Activated T-cell treated with anti-CD3 and anti-CD28 coated beads, Interleukin-2, amount 50 U/mL, for 72 hours (primary cell): ENCODE results near the gene UBE2QL1. TPM values are rescaled to one million over a fixed set of nuclear protein-coding genes. Genes with fewer than 3 reads are reported as not detected.

Source experiments
- ATAC-seq, 2 donors: fragments of 150-1000 bp; cut with Tn5 transposase; replicated peaks in 1 of 2; 2 replicates each; pipeline ENCODE4 v1.10.0; 2021; ENCODE audit warnings: moderate library complexity in 2 of 2, mild to moderate bottlenecking in 1 of 2
- DNase-seq, 2 donors: peaks; one replicate each; pipeline ENCODE4 v3.0.0; 2021 to 2022; ENCODE audit warnings: mixed read lengths in 1 of 2
- H3K27ac Mint-ChIP-seq: one replicate; pipeline ENCODE4 v1.8.0; 2022; ENCODE audit warnings: mild to moderate bottlenecking, moderate library complexity, mixed read lengths
- H3K27me3 Mint-ChIP-seq: one replicate; pipeline ENCODE4 v1.8.0; 2022; ENCODE audit warnings: low read depth, mixed read lengths
- H3K36me3 Mint-ChIP-seq, 2 donors: one replicate each; pipeline ENCODE4 v1.8.0; 2022; ENCODE audit warnings: mixed read lengths in 2 of 2, mild to moderate bottlenecking in 1 of 2; ENCODE audit not compliant: insufficient read depth in 2 of 2
- H3K4me1 Mint-ChIP-seq: one replicate; pipeline ENCODE4 v1.8.0; 2022; ENCODE audit warnings: low read depth, mixed read lengths
- H3K4me3 Mint-ChIP-seq, 2 donors: one replicate each; pipeline ENCODE4 v1.8.0; 2022; ENCODE audit warnings: mild to moderate bottlenecking in 2 of 2, mixed read lengths in 2 of 2, moderate library complexity in 2 of 2
- H3K9me3 Mint-ChIP-seq, 2 donors: one replicate each; pipeline ENCODE4 v1.8.0; 2022; ENCODE audit warnings: mixed read lengths in 2 of 2
- total RNA-seq, 2 donors: library from RNA; stranded (reverse); gene quantifications; one replicate each; pipeline ENCODE4 v1.2.3, GENCODE V29; 2022

UBE2QL1 gene
- total RNA-seq, 2 donors from 2014 or later = 0.19 to 0.28 TPM

DNA sequence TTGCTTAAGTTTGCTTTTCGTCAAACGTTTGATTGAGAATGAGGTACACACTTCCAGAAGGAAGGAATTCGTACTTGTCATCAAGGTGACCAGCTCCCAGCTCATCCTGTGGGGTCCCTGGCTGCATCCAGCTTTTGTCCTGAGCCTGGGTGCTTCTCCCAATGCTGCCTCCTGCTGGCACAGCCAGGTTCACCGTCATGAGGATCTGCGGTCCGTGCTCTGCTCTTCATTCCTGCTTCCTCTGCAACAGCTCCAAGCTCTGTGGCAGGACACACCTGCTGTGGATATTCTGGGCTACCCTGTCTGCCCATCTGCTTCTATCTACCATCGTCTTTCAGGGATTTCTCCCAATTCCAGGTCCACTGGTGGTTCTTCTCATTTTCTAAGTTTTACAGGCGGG lies 13.3 kb upstream of the UBE2QL1 start:
- H3K4me1 Mint-ChIP-seq = no peaks in the 10 kb centered on the region
- ATAC-seq = no peak
- H3K9me3 Mint-ChIP-seq = no peaks in the 10 kb centered on the region
- H3K36me3 Mint-ChIP-seq = no peaks in the 10 kb centered on the region
- H3K27ac Mint-ChIP-seq = no peak overlapping the region
- H3K4me3 Mint-ChIP-seq = no peak overlapping the region
- peaks cover 26% of the 10 kb centered on the region for H3K27me3 Mint-ChIP-seq
- DNase-seq = peak; percentile 5 to 10

DNA sequence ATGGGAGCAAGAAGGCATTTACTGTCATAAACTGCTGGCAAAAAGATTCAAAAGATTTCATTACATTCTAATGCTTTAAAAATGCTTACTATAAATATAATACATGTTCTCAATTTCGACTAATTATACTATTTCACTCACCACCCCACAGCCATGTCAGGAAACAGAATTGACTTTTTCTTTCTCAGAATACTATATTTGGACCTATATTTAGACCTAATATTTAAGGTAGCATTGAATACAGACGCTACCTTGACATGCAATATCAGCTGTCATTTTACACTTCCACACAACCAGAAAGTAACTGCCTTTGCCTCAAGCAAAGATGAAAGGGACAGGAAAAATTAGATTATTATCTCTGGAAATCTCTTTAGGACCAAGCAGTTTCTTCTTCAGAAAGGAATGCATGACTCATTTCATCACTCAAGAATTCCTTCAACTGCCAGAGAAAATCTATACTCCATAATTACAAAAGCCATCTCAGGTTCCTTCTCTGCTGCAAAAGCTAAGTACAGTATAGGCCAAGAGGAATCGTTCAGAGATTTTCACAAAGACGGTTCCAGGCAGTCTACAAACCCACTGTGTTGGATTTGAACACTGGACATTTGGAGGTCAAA lies 11.8 kb upstream of the UBE2QL1 start:
- H3K9me3 Mint-ChIP-seq = no peaks in the 10 kb centered on the region
- ATAC-seq = no peak

DNA sequence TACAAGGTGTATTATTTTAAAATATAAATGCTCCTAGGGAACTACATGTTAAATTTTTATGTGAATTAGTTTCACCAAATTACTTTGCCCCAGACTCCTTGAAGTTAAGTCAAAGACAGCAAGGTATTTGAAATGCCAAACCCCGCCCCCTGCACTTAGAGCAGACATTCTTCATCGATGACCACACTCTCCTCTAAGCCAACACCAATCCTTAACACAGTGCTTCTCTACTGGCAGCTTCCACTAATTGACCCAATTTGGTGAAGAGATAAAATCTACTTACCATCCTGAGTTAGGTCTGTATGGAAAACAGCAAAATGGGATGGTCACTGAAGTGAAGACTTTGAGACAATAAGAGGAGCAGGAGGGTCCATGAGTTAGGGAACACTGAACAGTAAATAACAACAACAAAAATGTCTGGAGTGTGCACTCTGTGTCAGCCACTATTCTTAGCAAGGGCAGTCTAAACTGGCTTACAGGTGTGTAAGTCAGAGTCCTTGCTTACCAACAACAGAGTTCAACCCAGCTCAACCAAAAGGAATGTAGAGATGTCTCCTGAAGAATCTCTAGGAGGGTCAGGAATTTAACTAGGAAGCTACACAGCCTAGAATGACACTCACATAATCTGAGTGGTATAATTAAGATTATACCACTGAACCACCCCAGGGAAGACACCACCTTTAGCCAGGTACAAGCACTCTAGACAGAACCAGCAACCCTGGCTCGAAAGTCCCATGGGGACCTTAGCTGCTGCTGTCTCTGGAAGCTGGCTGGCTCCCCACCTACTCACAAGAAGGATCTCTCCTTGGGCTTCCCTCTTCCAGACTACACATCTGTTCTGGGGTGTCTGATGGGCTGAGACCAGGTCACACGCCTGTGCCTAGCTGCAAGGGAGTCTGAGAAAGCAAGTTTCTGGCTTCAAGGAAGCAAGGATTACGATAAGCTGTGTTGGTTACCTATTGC lies 8.8 kb upstream of the UBE2QL1 start:
- no peak overlapping the region for H3K27ac Mint-ChIP-seq
- H3K27me3 Mint-ChIP-seq = peaks cover 44% of the 10 kb centered on the region
- H3K36me3 Mint-ChIP-seq = peaks cover 0 to 3% of the 10 kb centered on the region in 2 donors
- no peak for DNase-seq
- H3K9me3 Mint-ChIP-seq = peaks cover 0 to 6% of the 10 kb centered on the region in 2 donors
- no peak overlapping the region for H3K4me3 Mint-ChIP-seq
- no peak for ATAC-seq
- no peaks in the 10 kb centered on the region for H3K4me1 Mint-ChIP-seq

More for the DNA sequence above, 11.8 kb upstream of the UBE2QL1 start:
- Mint-ChIP-seq H3K36me3 (peaks cover 0 to 3% of the 10 kb centered on the region in 2 donors), H3K27ac (no peak overlapping the region), H3K4me3 (no peak overlapping the region), H3K27me3 (peaks cover 38% of the 10 kb centered on the region), H3K4me1 (no peaks in the 10 kb centered on the region)
- no peak for DNase-seq

DNA sequence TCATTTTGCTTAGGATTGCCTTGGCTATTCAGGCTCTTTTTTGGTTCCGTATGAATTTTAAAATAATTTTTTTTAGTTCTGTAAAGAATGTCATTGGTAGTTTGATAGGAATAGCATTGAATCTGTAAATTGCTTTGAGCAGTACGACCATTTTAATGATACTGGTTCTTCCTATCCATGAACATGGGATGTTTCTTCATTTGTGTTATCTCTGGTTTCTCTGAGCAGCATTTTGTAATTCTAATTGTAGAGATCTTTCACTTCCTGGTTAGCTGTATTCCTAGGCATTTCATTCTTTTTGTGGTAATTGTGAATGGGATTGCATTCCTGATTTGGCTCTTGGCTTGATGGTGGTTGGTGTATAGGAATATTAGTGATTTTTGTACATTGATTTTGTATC lies 6.3 kb upstream of the UBE2QL1 start:
- Mint-ChIP-seq H3K27me3 (peaks cover 44% of the 10 kb centered on the region), H3K27ac (no peak overlapping the region), H3K4me1 (no peaks in the 10 kb centered on the region), H3K9me3 (peaks cover 0 to 6% of the 10 kb centered on the region in 2 donors), H3K36me3 (peaks cover 0 to 3% of the 10 kb centered on the region in 2 donors), H3K4me3 (no peak overlapping the region)
- ATAC-seq = no peak
- DNase-seq = no peak

DNA sequence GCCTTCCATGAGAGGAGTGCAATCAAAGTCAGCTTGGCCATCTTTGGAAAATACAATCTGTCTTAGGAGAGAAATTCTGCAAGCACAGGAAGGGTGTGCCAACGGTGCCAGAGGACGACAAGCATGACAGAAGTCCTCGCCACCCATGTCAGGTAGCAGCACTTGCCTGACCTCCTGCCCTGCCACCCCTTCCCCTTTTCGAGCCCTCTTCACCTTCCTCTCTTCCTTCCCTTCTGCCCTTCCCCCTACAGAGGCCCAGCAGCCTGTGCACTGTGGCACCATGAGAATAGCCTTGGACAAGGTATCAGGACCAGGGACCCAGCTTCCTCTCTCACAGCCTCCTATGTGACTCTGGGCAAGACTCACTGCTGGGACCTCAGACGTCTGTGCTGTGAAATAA lies 5.3 kb upstream of the UBE2QL1 start:
- H3K36me3 Mint-ChIP-seq = peaks cover 0 to 3% of the 10 kb centered on the region in 2 donors
- peaks cover 44% of the 10 kb centered on the region for H3K27me3 Mint-ChIP-seq
- no peak overlapping the region for H3K27ac Mint-ChIP-seq
- H3K9me3 Mint-ChIP-seq = peaks cover 0 to 6% of the 10 kb centered on the region in 2 donors
- no peaks in the 10 kb centered on the region for H3K4me1 Mint-ChIP-seq
- no peak for ATAC-seq
- no peak overlapping the region for H3K4me3 Mint-ChIP-seq
- DNase-seq = no peak

DNA sequence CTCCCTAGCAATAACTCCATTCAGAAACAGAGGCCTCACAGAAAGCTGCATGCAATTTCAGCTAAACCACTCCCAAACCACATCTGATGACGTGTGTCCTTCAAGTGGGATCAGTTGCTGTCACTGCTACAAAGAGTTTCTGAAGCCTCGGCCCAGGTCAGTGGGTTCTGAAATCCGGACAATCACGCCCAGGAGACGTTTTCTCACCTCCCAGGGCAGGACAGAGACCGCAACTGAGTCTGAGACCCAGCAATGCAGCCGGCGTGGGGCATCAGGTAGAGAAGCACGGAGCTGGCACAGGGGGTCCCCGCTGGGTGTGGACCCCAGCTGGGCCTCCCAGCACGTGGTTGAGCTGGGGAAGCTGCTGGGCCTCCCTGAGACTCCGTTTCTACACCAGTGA lies 2.6 kb upstream of the UBE2QL1 start:
- ATAC-seq (no peak), DNase-seq (no peak)
- peaks cover 0 to 6% of the 10 kb centered on the region in 2 donors for H3K9me3 Mint-ChIP-seq
- peaks cover 55% of the 10 kb centered on the region for H3K27me3 Mint-ChIP-seq
- peaks cover 0 to 4% of the 10 kb centered on the region in 2 donors for H3K36me3 Mint-ChIP-seq
- no peak overlapping the region for H3K4me3 Mint-ChIP-seq
- H3K27ac Mint-ChIP-seq = no peak overlapping the region
- H3K4me1 Mint-ChIP-seq = peaks cover 8% of the 10 kb centered on the region

DNA sequence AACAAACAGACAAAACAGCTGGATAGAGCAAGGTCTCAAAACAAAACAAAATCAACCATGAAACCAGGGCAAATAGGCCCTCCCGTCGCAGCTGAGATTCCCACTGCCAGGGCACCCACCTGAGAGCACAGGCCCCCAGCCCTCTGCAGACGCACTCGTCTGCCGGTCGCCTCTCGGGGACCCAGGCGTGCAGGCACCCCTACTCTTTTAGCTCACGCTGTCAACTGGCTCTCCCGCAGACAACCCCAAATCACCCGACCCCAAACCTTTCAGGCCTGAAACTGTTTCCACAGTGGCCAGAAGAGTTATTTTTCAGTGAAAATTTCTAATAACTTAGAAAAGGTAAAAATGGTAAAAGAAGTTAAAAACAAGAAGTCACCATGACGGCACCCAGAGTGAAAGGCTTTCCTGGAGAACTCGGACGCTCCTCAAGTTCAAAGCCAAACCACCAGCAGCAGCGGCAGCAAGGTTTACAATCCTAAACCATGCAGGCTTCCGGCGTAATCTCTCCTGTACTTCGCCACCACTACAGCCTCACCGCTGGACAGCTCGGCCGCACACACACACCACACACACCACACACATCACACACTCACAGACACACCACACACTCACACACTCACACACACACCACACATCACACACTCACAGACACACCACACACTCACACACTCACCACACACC lies 1.9 kb upstream of the UBE2QL1 start:
- Mint-ChIP-seq H3K36me3 (peaks cover 0 to 2% of the 10 kb centered on the region in 2 donors), H3K27me3 (peaks cover 56% of the 10 kb centered on the region), H3K9me3 (peaks cover 0 to 6% of the 10 kb centered on the region in 2 donors), H3K27ac (no peak overlapping the region), H3K4me3 (no peak overlapping the region), H3K4me1 (peaks cover 8% of the 10 kb centered on the region)
- ATAC-seq = no peak
- DNase-seq = no peak

DNA sequence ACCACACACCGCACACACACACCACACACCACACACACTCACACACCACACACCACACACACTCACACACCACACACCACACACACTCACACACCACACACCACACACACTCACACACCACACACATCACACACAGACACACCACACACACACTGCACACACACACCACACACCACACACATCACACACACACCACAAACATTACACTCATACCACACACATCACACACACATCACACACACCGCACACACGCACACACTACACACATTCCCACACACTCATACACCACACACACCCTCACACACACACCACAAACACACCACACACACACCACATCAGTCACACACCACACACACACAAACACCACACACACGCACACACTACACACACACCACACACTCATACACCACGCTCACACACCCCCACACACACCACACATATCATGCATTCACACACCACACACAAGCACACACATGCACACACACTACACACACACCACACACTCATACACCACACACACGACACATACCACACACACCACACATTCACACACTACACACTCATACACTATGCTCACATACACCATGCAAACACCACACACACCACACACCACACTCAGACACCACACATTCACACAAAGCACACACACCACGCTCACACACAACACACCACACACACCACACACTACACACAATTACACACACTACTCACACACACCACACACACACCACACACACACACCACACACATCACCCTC lies 1.1 kb upstream of the UBE2QL1 start:
- Mint-ChIP-seq H3K36me3 (peaks cover 0 to 2% of the 10 kb centered on the region in 2 donors), H3K27ac (no peak overlapping the region), H3K27me3 (peaks cover 61% of the 10 kb centered on the region), H3K9me3 (peaks cover 0 to 3% of the 10 kb centered on the region in 2 donors), H3K4me1 (peaks cover 8% of the 10 kb centered on the region), H3K4me3 (no peak overlapping the region)
- DNase-seq (no peak), ATAC-seq (no peak)

DNA sequence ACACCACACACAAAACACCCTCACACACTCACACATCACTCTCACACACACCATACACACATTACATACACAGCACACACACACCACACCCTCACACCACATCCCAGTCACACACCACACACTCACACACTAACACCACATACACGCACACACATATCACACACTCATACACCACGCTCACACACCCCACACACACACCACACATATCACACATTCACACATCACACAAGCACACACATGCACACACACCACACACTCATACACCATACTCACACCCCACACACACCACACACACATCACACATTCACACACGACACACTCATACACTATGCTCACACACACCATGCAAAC lies 543 bp upstream of the UBE2QL1 start:
- no peak for DNase-seq
- H3K36me3 Mint-ChIP-seq = peaks cover 0 to 2% of the 10 kb centered on the region in 2 donors
- peaks cover 8% of the 10 kb centered on the region for H3K4me1 Mint-ChIP-seq
- H3K9me3 Mint-ChIP-seq = no peaks in the 10 kb centered on the region
- ATAC-seq = no peak
- H3K27ac Mint-ChIP-seq = no peak overlapping the region
- H3K4me3 Mint-ChIP-seq = no peak overlapping the region
- peaks cover 61% of the 10 kb centered on the region for H3K27me3 Mint-ChIP-seq

DNA sequence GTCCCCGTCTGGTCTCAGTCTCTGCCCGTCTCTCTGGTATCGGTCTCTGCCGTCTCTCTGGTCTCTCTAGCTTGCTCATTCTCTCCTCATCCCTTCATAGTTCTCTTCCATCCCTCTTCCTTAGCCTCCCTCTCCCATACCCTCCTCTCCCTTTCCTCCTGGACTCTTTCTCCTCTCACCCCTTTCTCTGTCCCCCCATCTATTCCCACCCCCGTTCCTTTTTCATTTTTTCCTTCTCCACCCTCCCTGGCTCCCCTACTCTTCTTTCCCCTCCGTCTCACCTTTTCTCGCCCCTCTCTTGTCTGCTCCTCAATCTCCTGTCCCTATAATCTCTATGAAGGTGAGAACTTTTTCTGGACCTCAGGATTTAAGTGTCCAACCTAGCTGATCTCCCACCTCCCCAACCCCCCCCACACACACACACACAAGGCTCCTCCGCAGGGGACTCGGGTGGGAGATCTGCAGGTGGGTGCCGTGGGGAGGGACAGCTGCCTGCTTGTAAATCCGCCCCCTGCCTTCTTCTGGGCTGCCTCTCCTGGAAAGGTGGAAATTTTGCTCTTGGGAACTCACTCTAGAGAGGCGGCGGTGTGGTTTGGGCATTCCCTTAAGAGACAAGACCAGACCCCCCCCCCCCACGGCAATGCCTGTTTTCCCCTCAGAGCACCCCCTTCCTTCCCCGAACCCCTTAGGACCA lies 953 bp downstream of the UBE2QL1 start:
- DNase-seq (no peak), ATAC-seq (peak in 1 of 2 donors; percentile 3)
- peaks cover 8% of the 10 kb centered on the region for H3K4me1 Mint-ChIP-seq
- no peak overlapping the region for H3K27ac Mint-ChIP-seq
- H3K9me3 Mint-ChIP-seq = no peaks in the 10 kb centered on the region
- H3K27me3 Mint-ChIP-seq = peaks cover 66% of the 10 kb centered on the region
- H3K36me3 Mint-ChIP-seq = peaks cover 0 to 2% of the 10 kb centered on the region in 2 donors
- peak overlapping the region; percentile 83 to 84 for H3K4me3 Mint-ChIP-seq

DNA sequence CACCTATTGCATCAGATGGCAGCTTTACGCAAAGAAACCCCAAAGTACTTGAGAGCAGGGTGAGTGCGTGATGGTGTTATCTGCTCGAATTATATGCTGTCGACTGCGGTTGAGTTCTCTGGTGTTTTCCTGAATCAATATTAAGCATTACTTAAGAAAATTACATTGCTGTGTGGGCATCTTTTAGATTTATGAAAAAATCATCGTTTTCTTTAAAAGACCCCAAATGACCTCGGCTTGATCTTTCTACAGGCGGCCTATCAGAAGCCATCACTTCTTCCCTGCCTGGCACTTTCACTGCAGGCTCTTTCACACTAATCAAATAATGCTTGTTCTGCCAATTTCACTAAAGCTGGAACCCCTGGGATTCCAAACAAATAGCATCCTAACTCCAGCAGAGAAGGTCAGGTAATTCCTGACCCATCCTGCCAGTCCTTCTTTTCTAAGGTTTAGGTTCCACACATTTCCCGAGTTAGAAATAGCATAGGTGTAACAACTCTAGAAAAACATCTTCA lies 1.7 kb downstream of the UBE2QL1 start:
- H3K27ac Mint-ChIP-seq = no peak overlapping the region
- H3K36me3 Mint-ChIP-seq = peaks cover 0 to 2% of the 10 kb centered on the region in 2 donors
- H3K4me1 Mint-ChIP-seq = peaks cover 8% of the 10 kb centered on the region
- no peak for DNase-seq
- peaks cover 68% of the 10 kb centered on the region for H3K27me3 Mint-ChIP-seq
- peak overlapping the region; percentile 83 to 84 for H3K4me3 Mint-ChIP-seq
- no peak for ATAC-seq
- no peaks in the 10 kb centered on the region for H3K9me3 Mint-ChIP-seq
